Eye (tissue), 1 donor: ENCODE data around the gene DDB1.

Experiments
- DNase-seq: peaks from one replicate; pipeline ENCODE4 v3.0.0-alpha.2; 2015

Gene DDB1

GRCh38 chr11:61354208-61354607 lies 21.3 kb upstream of the DDB1 start:
- DNase-seq: no peak

- DNase-seq: no peak
Measured at GRCh38 chr11:61353131-61354067, 20.5 kb upstream of the DDB1 start.

- no peak for DNase-seq
Measured at GRCh38 chr11:61352038-61352437, 19.1 kb upstream of the DDB1 start.

- no peak for DNase-seq
Measured at GRCh38 chr11:61350803-61351202, 17.9 kb upstream of the DDB1 start.

- DNase-seq: no peak
Measured at GRCh38 chr11:61350336-61350735, 17.4 kb upstream of the DDB1 start.

- DNase-seq: no peak
Measured at GRCh38 chr11:61349916-61350315, 17.0 kb upstream of the DDB1 start.

GRCh38 chr11:61349189-61349751 lies 16.4 kb upstream of the DDB1 start:
- DNase-seq: no peak

GRCh38 chr11:61347916-61348461 lies 15.1 kb upstream of the DDB1 start:
- DNase-seq: no peak

- no peak for DNase-seq
Measured at GRCh38 chr11:61345954-61346843, 13.3 kb upstream of the DDB1 start.

GRCh38 chr11:61345170-61345610 lies 12.3 kb upstream of the DDB1 start:
- peak; percentile 30 for DNase-seq

GRCh38 chr11:61343792-61344745 lies 11.2 kb upstream of the DDB1 start:
- no peak for DNase-seq

GRCh38 chr11:61342207-61342803 lies 9.4 kb upstream of the DDB1 start:
- DNase-seq: no peak

- no peak for DNase-seq
Measured at GRCh38 chr11:61341706-61342105, 8.8 kb upstream of the DDB1 start.

GRCh38 chr11:61340979-61341378 lies 8.1 kb upstream of the DDB1 start:
- no peak for DNase-seq

- no peak for DNase-seq
Measured at GRCh38 chr11:61339490-61339878, 6.6 kb upstream of the DDB1 start.

GRCh38 chr11:61338783-61339489 lies 6.0 kb upstream of the DDB1 start:
- DNase-seq: no peak

GRCh38 chr11:61337706-61338470 lies 5.0 kb upstream of the DDB1 start:
- DNase-seq: no peak

- DNase-seq: peak; percentile 91
Measured at GRCh38 chr11:61336171-61336935, 3.4 kb upstream of the DDB1 start.

GRCh38 chr11:61335355-61335710 lies 2.4 kb upstream of the DDB1 start:
- no peak for DNase-seq
